Tibial nerve (tissue), 4 donors: Measurements from ENCODE around the gene IMP3.
A peak's percentile ranks its signal among the peaks of the same experiment; 100 is the strongest.

ENCODE experiments used
- CTCF ChIP-seq, 5 experiments: fragments of 200-600 bp in 3 of 5; fragments of 450-650 bp in 2 of 5; sonication (generic) in 3 of 5; IDR thresholded peaks; one replicate each; pipeline ENCODE4 v1.5.1; 2016 to 2019; ENCODE audit warnings: antibody characterized with exemption in 5 of 5, mild to moderate bottlenecking in 3 of 5, moderate library complexity in 2 of 5
- EP300 ChIP-seq, 2 donors: sonication (generic); formaldehyde crosslinking; IDR thresholded peaks; one replicate each; pipeline ENCODE4 v1.6.1; 2017; ENCODE audit warnings: antibody characterized with exemption in 2 of 2, mild to moderate bottlenecking in 1 of 2
- POLR2A ChIP-seq, 2 donors: fragments of 450-650 bp; IDR thresholded peaks; one replicate each; pipeline ENCODE4 v1.6.1; 2017; ENCODE audit warnings: antibody characterized with exemption in 2 of 2, mild to moderate bottlenecking in 2 of 2, moderate library complexity in 2 of 2

- peak in 2 of 5 experiments; percentile 33 to 50 for TF ChIP-seq CTCF (IDR thresholded peaks at IDR 0.05)
- peak; percentile 67 to 100 for TF ChIP-seq EP300 (IDR thresholded peaks at IDR 0.05)
- peak; percentile 79 to 97 for TF ChIP-seq POLR2A (IDR thresholded peaks at IDR 0.05)
Observed at GRCh38 chr15:75639709-75640482, at the start of gene IMP3.
